NCI-H1092 (cell line): Measurements from ENCODE around the gene FBXW4.

Experiments used
- DNase-seq: peaks from one replicate; lab custom pipeline; 2025; lab: John Stamatoyannopoulos, UW

FBXW4 gene

DNA sequence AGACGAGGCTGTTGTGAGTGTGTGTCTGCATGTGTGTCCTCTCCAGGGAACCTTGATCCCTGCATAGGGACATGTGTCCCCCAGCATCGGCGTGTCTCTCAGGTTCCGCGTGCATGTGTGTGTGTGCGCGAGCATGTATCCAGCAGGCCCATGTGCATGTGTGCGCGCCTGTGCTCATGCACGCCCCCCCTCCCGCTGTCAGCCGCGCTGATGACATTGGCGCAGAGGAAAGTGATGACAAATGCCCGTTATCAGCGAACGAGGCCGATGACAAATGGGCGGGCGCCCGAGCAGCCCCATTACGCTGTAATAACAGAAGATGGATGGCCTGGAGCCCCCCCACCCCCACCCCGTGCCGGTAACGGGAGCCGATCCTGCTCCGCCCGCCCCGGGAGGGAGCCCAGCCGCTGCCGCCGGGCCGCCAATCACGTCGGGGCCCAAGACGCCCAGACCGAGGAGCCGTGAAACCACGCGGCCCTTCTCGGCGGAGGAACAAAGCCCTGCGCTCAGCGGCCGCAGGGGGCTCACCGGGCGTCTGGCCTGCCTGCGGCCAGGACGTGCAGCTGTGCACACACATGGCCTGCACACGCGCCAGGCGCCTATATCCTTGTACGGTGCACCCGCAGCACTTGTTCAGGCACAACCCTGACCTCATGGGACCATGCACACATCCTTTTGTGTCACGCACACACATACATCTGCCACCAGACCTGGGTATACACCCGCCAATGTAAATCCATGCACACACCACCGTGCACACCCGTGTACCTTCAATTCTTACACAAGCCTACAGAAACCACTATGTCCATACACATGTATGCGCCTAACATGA lies 128.4 kb downstream of the FBXW4 start:
- peak; percentile 45 for DNase-seq

DNA sequence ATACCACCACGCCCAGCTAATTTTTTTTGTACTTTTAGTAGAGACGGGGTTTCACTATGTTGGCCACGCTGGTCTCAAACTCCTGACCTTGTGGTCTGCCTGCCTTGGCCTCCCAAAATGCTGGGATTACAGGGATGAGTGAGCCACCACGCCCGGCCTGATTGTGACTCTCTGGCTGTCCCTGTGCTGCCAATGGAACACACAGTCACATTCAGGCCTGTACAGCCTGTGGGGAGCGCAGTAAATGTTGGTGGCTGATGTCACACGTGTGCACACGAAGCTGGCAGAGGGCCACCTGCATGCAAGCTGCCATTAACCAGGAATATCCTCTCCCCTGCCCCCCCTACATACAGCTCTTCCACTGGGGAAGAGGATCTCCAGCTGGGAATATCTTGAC lies 129.0 kb downstream of the FBXW4 start:
- DNase-seq = no peak

DNA sequence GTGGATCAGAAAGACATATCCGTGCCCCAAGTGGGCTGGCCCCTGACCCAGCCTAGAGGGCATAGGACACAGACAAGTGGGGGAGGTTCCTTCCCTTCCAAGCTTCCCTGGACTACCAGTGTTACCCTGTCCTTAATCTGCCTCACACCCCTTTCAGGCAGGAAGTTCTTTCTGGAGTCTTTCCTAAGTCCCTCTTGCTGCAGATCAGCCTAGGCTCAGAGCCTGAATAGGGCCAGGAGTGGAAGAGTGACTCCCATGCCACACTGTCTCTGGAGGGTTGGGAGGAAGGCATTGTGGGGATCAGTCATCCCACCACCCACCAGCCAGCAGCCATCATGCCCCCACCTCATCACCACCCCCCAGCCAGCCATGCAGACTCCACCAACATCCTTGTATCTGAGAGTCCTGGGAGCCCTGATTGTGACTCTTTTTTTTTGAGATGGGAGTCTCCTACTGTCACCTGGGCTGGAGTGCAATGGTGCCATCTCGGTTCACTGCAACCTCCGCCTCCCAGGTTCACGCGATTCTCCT lies 129.5 kb downstream of the FBXW4 start:
- DNase-seq = no peak

DNA sequence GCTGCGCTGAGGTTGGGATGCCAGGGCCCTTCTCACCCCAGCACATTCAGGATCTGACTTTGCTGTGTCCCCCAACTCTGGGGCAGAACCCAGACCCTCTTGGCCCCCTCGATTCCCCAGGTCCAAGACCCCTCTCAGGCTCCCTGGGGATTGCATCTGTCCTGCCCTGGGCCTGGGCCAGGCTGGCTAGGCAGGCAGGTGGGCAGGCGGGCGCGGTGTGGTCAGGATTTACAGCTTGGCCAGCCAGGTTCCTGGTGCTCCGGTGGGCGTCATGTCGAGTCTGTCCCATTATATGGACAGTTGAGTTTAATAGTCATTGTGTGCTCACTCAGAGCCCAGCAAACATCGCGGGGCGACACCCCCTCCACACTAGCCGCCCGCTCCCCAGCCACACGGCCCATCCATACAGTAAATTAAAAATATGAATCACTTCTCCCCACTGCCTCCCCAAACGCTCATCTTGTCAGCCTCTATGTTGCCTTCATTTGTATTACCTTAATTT lies 130.4 kb downstream of the FBXW4 start:
- no peak for DNase-seq

DNA sequence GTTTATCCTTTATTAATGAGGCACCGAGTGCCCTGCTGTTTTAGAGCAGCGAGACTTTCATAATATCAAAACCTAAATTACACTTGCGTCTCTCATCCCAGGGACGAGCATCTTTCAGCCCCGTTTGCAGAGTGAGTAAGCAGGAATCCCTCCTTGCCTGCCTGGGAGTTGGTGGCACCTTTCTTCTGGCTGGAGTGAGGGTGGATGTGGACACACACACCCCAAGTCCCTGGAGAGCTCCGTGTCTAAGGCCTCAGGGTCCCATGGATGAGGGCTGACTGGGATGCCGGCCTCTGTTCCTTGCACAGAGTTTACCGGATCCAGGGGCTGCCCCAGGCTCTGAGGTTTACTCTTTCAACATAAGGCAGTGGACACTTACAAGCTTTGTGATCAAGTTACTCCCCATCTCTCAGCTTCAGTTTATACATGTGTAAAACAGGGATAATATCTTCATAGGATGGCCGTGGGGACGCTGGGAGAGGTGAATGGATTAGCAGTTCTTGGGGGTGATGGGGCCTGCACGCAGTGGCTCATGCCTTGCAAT lies 131.4 kb downstream of the FBXW4 start:
- no peak for DNase-seq

DNA sequence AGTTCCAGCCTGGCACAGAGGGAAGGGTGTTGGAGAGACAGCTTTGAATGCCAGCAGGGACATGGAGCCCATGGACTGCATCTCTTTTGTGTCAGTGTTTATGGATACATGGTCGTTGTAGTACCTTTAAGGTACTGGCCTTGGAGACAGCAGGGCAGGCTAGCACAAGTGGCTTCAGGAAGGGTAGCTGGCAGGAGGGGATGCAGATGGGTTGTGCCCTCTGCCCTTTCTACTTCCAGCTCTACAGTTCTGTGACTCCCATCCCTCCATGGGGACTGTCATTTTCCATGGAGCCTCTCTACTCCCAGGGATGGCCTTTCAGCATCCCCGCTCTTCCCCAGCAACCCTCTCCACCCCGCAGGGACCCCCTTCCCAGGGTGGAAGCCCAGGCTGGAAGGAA lies 132.0 kb downstream of the FBXW4 start:
- DNase-seq = no peak

DNA sequence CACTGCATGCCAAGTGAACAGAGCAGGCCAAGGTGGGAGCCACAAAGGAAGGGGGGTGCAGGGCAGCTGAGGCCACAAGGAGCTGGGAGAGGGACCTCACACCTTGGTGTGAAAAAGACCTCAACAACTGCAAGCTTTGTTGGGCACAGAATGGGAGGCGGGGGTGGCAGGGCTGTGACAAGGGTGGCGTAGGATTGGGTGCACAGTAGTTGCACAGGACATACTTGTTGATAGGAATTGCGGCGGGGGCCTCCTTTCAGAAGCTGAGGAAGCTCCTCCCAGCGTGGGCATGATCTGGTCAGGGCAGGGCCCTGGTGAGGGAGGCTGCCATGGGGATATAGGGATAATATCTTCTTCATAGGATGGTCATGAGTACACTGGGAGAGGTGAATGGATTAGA lies 132.7 kb downstream of the FBXW4 start:
- DNase-seq = no peak

DNA sequence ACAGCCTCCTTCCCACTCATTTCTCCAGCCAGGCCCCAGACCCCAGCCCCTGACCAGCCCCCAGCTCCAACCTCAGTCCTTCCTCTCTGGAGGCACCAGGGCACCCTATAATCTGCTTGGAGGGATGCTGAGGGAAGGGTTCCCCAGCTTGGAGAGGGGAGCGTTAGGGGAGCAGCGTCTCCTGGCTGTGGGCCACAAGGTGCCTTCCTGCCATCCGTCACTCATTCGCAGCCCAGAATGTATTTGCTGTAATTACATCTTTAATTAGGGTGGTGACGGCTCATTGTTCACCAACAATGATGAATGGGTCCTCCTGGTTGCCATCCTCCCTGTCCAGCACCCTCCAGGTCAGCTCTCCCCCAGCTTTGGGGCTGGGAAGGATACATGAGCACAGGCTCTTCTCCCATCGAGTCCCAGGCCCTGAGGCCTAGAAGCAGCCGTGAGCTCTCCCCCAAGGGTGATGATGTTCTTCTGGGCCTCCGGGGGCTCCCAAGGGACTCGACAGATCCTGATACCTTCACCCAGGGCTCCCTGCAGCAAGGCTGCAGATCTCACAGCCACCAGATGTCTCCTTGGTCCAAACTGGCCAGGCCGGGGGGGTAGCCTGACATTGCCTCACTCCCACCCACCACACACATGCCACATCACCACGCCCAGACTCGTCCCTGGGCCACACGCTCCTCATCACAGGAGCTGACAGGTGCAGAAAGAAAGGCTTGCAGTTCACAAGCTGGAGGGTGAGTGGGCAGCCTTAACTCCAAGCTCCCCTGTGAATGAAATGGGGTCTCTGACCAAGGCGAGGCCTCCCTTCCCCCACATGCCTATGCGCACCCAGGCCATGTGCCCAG lies 133.7 kb downstream of the FBXW4 start:
- no peak for DNase-seq
